AG09319 (cell line): Measurements from ENCODE around the gene OR5H1.

ENCODE experiments used
- DNase-seq: peaks from one replicate; pipeline ENCODE4 v3.0.0-alpha.2; 2010; ENCODE audit warnings: low read depth; ENCODE audit errors: extremely low read depth
- CTCF ChIP-seq: IDR thresholded peaks from 2 replicates; pipeline ENCODE4 v1.5.1; 2011; ENCODE audit warnings: low read depth, mild to moderate bottlenecking, inconsistent platforms, low read length, moderate library complexity

Gene OR5H1

DNA sequence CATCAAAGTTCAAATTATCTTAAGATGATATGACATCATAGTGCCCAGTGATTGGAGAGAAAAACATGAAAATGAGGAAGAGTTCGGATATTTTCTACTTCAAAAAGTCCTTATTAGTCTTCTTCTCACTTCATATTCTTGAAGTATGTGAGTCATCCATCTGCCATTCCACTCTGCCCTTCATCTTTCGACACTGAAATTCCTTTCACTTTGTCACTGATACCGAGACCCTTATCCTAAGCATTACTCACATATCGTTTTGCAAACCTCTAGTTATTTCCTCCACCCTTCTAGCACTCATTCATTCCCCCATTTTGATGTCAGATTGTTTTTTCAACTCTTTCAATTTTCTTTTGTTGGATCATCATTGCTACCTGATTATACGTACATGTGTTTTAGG lies 20.7 kb downstream of the OR5H1 start:
- no peak for DNase-seq
- no peak for TF ChIP-seq CTCF

GRCh38 chr3:98166396-98166795 lies 35.9 kb downstream of the OR5H1 start, which contains the start of gene OR5H15:
Gene OR5H15, plus strand, starts transcription at chr3:98166696. Its CDS starts 2,004 bp downstream, at chr3:98168700.
- no peak for TF ChIP-seq CTCF
- DNase-seq: no peak

- TF ChIP-seq CTCF: no peak
Measured at GRCh38 chr3:98171071-98171470, 40.5 kb downstream of the OR5H1 start.

GRCh38 chr3:98172621-98173020 lies 42.1 kb downstream of the OR5H1 start:
- no peak for TF ChIP-seq CTCF
- DNase-seq: no peak

More at GRCh38 chr3:98171071-98171470, 40.5 kb downstream of the OR5H1 start:
- DNase-seq: no peak

DNA sequence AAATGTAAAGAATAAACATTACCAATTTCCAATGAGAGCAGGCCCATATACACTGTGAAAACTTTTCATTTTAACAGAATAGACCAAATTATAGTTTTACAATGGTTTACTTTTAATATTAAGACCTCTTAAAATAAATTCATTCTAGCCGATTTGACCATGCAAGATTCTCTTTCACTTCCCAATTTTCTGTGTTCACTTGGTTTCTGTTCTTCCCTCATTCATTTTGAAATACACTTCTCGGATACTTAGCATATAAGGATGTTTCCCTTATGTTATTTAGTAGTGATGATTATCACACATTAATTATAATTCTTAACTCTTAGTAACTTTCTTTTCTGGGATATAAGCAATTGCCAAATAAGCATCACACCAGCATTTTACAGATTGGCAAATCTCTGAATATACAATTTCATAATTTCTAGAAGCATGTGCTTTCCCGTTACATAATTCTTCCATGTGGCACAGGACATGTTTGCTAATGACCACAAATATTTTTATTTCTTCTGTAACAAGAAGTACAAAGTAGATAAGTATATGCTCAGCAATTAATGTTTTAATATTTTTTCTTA lies 49.9 kb downstream of the OR5H1 start:
- no peak for TF ChIP-seq CTCF

GRCh38 chr3:98182196-98182595 lies 51.7 kb downstream of the OR5H1 start:
- TF ChIP-seq CTCF: no peak
- DNase-seq: no peak

More for the DNA sequence above, 49.9 kb downstream of the OR5H1 start:
- no peak for DNase-seq

GRCh38 chr3:98185180-98185579 lies 54.7 kb downstream of the OR5H1 start:
- no peak for DNase-seq
- TF ChIP-seq CTCF: no peak
